NCI-H128 (cell line): ENCODE data around the gene SPSB1.

ENCODE experiments used
- DNase-seq: peaks from one replicate; lab custom pipeline; 2025; ENCODE audit not compliant: unreplicated experiment; lab: John Stamatoyannopoulos, UW

Gene SPSB1

DNA sequence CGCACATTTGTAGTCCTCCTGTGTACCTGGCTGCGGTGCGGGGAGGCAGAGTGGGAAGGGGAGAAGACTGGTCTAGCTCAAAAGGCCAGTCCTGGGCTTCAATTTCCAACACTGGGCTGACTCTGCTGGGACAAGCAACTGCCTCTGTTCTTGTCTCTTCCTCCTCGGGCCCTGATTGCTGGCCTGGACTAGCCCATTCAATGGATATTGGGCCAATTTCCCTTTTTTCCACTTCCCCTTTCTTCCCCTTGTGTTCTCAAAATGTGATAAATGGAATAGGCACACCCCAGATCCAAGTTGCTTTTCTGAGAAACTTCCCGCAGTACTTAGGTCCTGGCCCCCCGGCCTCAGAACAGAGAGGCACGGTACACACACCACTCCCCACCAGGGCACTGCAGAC, 48.2 kb downstream of the SPSB1 start:
- DNase-seq = no peak

DNA sequence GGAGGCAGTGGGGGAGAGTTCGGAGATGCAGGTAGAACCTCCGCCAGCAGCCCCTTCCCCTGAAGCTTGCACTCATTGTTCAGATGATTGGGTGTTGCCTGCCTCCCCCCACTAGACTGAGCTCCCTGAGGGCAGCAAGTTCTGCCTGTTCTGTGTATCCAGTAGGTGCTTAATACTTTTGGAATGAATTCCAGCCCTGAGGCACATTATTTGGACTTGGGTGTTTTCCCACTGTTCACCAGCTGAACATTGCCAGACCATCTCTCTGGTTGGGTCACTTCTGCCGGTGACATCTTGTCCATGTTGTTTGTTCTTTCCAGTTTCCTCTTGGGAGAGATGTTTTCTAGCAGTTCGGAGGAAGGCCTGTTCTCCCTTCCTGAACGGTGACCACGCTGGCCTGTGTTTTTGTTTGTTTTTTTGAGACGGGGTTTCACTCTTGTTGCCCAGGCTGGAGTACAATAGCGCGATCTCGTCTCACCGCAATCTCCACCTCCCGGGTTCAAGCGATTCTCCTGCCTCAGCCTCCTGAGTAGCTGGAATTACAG, 48.7 kb downstream of the SPSB1 start:
- DNase-seq = no peak

DNA sequence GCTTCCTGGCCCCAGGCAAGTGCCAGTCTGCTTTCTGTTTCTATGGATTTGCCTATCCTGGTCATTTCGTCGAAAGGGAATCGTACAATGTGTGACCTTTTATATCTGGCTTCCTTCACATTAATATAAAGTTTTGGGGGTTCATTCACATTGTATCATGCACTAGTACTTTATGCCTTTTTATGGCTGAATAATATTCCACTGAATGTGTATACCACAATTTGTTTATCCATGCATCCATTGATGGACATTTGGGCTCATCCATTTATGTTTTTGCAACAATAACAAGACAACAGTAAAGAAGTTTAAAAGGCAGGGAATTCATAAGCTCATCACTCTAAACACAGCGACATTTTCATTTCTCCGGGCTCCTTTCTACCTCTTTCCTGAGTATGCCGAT, 50.6 kb downstream of the SPSB1 start:
- DNase-seq = no peak

DNA sequence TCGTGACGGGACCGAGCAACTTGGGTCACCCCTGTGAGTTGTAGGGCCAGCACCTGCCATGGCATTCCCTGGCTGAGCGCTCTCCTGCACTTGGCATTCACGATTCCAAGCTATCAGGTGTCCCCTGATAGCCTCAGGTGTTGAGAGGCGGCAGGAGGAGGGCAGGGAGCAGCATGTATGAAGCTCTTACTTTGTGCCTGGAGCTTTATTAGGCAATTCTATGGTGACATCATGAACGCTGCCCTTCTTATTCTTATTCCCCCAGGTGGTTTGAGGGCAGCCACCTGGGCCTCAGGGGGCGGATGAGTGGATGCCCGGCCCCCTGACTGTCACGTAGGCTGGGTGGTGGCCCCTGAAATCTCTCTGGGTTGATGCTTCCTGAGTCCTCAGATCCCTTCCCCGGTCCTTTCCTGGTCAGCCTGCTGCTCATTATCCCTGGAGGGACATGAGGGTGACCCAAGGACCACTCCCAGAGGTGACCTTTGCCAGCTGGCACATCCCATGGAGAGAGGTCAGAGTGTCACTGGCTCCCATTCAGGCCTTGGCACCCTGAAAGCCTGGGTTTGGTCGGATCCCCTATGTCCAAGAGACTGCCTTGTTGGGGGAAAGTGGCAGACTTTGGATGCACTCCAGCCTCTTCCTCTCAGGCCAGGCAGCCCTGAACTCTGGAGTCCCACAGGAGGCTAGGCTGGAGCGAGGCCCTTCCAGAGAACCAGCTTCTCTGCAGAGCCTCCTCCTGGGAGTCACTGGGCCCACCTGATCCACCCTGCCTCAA, 51.9 kb downstream of the SPSB1 start:
- DNase-seq = no peak

DNA sequence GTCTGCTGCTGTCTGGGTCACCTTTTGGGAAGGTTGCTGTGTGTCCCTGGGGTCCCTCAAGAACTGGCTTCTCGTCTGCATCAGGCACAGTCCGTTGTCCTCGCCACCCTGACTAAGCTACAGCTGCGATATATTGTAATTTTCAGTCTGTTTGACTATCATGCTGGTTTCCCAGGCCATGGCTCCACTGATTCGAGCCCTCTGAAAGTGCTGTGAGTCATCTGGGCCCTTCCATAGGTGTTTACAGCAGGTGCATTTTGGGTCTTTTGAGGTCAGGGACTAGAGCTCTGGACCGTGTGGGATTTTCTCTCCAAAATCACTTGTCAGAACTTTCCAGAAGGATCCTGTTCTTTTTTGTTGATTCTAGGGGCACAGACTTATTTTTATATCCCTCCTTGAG, 52.8 kb downstream of the SPSB1 start:
- DNase-seq = no peak

DNA sequence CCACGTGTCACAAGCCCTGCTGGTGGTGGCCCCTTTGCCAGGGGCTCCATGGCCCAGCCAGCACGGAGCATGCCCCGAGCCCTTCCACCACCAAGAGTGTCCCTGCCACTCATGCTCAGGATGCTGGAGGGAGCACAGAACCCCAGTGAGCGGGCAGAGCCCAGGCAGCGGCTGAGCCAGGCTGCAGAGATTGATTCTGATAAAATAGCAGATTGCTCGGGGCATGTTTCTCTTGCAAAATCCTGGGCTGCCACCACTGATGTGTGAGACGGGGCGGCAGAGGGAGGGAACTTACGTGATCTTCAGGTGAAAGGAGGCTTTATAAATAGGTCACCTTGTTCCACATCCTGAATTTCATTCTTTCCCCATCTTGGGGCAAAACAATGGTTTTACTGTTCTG, 53.2 kb downstream of the SPSB1 start:
- DNase-seq = no peak

DNA sequence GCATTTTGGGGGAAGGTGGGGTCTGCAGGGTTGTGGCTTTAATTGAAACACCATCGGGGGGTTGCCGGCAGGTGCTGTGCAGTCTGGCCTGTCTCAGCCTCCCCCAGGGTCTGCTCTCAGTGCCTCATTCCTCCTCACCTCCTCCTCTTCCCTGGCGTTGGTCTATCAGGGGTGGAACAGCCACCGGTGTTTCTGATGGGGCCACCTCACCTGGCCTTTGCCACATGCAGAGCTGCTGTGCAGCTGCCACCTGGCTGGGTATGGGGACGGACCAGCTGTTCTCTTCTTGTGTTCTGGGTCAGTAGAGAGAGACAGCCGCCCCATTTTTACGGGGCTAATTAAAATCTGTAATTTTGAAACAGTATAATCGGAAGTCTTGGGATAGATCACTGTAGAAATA, 53.9 kb downstream of the SPSB1 start:
- no peak for DNase-seq

DNA sequence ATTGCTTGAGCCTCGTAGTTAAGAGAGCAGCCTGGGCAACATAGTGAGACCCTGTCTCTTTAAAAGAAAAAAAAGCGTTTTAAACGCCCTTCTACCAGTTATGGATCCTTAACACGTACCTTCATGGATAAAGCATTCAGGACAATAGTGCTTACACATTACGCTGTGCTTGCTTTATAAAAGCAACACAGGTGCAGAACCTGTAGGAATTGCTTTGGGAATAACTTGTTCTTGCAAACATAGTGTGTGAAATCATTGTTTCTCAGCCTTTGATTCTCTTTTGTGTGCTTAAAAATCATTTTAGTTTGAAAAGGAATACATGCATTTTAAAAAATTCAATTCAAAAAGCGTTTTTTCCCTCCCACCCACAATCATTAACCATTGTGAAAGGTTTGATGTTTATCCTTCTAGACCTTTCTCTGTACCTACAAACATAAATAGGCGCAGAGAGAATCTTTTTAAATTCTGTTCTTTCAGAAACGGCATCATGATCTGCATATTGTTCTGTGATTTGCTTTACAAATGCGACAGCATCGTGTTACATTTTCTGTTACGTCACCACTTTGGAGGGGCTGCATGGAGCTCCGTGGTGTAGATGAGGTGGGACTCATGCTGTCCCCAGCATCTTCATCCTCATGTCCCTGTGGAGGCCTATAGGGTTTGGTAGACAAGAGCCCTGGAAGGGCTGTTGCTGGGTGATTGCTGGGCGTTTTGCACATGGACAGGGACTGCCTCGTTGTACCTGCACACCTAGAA, 54.6 kb downstream of the SPSB1 start:
- DNase-seq = no peak

DNA sequence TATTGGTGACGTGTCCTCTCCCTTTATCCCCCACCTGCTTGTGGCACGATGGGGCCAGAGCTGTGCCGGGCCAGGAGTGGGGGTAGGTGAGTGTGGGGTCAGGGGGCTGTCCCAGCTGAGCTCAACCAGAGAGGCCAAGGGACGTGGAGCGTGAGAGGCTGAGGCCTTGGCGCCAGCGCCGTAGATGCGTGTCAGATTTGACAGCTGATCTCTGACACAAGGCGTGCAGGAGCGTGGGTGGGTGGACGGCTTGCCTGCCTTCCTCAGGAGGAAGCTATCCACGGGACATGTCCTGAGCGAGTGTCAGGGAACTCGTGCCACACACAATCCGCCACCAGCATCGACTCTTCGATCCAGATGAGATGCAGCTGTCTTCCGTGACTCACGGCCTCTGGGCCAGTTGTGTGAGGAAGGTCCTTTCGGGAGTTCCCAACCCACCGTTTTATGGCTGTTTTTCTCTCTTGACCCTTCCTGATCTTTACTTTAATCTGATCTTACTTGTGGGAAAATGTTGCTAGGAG, 56.7 kb downstream of the SPSB1 start:
- no peak for DNase-seq

DNA sequence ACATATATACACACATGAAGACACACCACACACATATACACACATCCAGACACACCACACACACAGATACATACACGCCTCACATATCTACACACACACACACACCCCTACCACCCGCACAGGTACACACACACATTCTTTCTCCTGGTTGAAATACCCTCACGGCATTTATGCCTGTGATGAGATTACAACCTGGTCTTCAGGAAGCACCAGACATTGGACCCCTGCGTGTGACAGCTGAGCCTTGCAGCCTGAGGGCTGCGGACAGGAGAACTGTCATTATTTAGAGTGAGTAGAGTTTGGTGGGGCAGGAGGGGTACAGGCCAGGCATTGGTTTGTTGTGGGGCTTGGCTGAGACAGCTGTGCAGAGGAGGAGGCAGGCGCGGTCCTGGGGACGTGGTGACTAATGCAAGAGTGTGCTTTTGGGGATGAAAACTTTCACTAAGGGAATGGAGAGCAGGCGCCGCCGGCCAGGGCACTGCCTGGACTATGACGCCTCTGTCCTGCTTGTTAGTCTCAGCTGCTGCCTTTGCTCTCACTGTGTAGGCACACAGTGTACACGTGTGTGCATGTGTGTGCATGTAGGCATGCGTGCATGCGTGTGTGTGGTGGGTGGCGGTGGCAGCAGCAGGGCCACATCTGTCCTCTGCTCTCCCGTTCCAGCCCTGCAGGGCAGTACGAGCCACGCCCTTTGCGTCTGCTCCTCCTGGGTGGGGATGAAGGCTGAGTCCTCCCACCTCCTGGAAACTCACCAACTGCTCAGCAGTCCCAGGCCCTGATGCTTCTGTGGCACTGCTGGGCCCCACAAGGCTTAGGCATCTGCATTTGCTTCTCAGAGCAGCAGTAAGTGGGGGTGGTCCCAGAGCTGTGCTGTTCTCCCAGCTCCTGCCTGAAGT, 57.6 kb downstream of the SPSB1 start:
- no peak for DNase-seq

DNA sequence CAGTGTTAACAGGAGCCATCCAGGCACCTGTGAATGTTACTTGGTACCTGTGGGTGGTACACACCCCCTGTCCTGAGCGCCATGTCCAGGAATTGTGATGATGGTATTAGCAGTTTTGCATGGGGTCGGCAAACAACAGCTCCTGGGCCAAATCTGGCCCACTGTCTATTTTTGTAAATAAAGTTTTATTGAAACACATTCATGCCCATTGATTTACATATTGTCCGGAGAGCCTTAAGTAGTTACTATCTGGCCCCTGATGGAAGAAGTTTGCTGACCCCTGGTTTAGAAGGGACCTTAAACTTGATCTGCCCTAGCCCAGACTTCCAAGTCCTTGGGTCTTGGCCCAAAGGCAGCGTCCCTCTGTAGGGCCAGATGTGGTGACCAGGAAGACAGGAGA, 58.3 kb downstream of the SPSB1 start:
- no peak for DNase-seq

DNA sequence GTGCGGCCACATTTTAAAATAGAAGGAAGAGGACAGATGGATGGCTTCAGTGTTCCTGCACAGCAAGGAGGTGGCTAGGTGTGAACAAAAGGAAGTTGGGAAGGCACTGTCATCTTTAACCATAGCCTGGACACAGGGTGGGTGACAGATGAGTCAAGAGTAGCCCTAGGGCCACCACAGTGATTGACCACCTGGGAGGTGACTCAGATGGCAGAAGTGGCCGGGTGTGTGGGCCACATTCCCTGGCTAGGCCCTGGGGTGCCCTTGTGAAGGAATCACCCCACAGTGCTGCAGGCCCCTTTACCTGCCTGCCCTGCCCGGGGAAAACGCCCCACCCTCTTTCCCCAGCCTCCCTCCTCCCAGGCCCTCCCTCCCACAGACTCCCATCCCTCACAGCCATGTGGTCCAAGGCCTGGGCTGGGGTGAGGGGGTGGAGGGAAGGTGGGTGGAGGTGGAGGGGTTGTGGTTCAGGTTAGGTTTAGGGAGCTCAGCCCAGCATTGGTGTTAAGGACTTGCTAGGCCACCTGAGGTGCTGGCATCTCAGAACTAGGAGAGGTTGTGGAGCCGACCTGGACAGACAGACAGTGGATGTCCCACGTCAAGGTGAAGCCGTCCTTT, 59.1 kb downstream of the SPSB1 start:
- no peak for DNase-seq

DNA sequence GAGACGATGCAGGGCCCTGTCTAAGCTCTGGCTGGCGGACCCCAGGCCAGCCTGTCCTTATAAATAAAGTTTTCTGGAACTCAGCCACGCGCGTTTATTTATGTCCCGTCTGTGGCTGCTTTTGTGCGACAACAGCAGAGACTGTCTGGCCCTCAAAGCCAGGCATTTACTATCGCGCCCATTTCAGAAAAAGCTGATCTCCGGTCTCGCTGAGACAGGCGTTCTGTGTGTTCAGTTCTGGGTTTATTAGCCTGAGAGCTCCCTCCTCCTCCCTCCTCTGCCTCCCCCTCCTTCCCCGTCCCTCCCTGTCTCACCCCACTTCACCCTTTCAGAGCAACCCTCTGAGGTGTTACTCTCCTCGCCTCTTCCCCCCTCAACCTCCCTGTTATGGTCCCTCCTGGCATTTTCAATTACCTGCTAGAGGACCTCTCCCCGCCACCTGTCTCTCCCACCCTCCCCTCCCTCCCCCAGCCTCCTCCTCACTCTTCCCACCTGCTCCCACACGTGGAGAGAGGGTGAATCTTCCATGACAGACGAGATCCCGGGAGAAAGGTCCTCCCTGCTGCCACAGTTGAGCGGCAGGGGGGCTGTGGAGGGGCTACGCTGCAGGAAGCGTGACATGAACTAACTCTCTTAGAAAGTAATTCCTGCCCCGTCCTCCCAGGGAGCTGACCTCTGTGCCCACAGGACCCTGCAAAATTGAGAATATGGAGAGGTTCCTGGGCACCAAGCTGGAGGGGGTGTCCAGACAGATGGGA, 59.9 kb downstream of the SPSB1 start:
- no peak for DNase-seq

DNA sequence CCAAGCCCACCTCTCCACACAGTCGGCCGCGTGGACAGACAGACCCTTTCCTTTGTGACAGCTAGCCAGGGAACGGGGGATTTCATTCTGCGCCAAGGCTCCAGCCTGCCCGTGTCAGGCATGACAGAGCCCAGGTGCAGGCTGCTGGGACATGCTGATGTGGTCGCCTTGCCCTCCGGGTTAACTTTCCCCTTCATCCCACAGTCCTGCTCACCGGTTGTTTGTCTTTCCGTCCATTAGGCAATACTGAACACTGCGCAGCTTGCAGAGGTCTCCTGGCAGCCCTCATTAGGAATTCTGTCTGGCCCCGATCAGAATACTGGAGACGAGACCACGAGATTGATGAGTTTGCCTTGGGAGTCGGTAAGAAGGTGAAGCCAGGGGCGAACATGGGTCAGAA, 62.8 kb downstream of the SPSB1 start:
- DNase-seq = no peak

DNA sequence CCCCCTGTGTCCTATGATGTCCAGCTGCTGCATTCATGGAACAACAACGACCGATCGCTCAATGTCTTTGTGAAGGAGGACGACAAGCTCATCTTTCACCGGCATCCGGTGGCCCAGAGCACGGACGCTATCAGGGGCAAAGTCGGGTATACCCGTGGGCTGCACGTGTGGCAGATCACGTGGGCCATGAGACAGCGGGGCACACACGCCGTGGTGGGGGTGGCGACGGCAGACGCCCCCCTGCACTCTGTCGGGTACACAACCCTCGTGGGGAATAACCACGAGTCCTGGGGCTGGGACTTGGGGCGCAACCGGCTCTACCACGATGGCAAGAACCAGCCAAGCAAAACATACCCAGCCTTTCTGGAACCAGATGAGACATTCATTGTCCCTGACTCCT, 63.3 kb downstream of the SPSB1 start:
- DNase-seq = no peak

DNA sequence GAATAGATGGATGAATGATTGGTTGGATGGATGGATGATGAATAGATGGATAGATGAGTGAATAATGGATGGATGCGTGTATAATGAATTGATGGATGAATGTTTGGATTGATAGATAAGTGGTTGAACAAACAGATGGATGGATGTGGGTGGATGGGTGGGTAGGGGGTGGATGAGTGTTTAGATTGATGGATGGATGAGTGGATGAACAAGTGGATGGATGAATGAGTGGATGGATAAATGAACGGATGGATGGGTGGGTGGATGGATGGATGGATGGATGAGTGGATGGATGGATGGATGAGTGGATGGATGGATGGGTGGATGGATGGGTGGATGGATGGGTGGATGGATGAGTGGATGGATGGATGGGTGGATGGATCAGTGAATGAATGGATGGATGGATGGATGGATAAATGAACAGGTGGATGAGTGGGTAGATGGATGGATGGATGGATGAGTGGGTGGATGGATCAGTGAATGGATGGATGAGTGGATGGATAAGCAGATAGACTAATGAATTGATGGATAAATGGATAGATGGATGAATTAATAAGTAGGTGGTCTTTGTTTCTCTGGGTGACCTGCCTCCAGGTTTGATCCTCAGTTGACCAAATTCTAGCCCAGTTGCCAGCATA, 64.3 kb downstream of the SPSB1 start:
- DNase-seq = no peak

DNA sequence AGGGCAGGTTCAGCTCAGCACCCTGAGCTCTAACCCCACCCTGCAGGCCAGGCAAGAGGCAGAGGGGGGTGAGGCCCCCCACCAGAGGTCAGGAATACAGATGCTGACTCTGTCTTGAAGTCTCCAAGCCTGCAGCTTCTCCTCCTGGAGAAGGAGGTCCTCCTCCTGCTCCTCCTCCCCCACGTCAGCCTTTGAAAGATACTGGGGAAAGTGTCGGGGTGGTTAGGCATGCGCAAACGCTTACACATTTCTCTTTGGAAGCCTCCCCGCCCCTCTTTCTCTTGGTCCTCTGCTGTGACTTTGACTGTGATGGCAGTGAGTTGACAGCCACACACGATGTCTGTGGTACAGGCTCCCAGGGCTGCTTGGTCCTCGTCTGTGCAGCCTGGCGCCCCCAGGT, 65.3 kb downstream of the SPSB1 start:
- DNase-seq = no peak

DNA sequence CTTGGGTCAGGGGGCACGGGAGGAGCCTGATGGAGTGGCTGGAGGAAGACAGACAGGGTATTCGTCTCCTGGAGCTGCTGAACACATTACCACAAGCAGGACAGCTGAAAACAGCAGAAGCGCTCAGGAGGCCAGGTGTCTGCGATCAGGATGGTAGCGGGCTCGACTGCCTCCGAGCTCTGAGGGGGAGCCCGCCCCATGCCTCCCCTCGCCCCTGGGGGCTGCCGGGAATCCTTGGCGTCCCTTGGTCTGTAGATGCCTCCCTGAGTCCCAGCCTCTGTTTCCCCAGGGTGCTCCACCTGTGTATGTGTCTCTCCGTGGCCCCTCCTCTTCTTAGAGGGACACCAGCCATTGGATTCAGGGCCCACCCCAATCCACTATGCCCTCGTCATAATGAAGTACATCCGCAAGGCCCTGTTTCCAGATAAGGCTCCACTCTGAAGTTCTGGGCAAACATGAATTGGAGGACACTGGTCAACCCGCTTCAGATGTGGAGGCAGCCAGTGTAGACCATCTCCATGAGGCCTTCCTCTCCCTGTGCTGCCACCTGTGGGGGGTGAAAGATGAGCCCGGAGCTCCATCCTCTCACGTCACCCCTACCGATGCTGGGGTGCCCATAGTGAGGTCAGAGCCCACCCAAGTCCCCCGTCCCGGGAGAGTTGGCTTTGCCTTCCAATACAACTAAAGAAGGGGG, 67.8 kb downstream of the SPSB1 start:
- no peak for DNase-seq
